CD4-positive, alpha-beta T cell (primary cell): ENCODE measurements around the gene MICALL1. TPM values are rescaled to one million over a fixed set of nuclear protein-coding genes. Genes with fewer than 3 reads are reported as not detected.

ENCODE experiments used
- ATAC-seq: fragments of 200-7000 bp; cut with Tn5 transposase; one replicate; pipeline ENCODE4 v1.10.0; 2022; ENCODE audit warnings: mild to moderate bottlenecking; ENCODE audit not compliant: poor library complexity
- CTCF ChIA-PET: fragments of 350-600 bp; sonication (Branson Sonifier 250); formaldehyde crosslinking; loops from one replicate; lab custom pipeline; 2021; ENCODE audit warnings: antibody characterized with exemption, inconsistent platforms; lab: Charles Lee
- POLR2A ChIA-PET: fragments of 350-600 bp; sonication (Branson Sonifier 250); formaldehyde crosslinking; loops from one replicate; lab custom pipeline; 2021; ENCODE audit warnings: antibody characterized with exemption, inconsistent platforms; lab: Charles Lee
- DNase-seq, 14 experiments: peaks; one replicate each; pipeline ENCODE4 v3.0.0-alpha.2; 2013 to 2020; ENCODE audit warnings: mixed read lengths in 2 of 14
- H3K27ac ChIP-seq, 2 donors: one replicate each; pipeline versions ENCODE4 v1.5.1 to v1.7.0; 2013; ENCODE audit warnings: low read length in 2 of 2, low read depth in 1 of 2, mild to moderate bottlenecking in 1 of 2
- H3K27me3 ChIP-seq, 2 experiments: 1 replicate in 1 of 2; 2 replicates in 1 of 2; pipeline versions ENCODE4 v1.6.1 to v1.7.0; 2013; ENCODE audit warnings: low read length in 2 of 2, control low read depth in 1 of 2, mild to moderate bottlenecking in 1 of 2, moderate library complexity in 1 of 2; ENCODE audit not compliant: insufficient read depth in 2 of 2, control insufficient read depth in 1 of 2
- H3K36me3 ChIP-seq: one replicate; pipeline ENCODE4 v1.6.1; 2013; ENCODE audit warnings: low read length, control low read depth; ENCODE audit not compliant: insufficient read depth
- H3K4me1 ChIP-seq: one replicate; pipeline ENCODE4 v1.6.1; 2013; ENCODE audit warnings: low read length, control low read depth; ENCODE audit not compliant: insufficient read depth
- H3K4me3 ChIP-seq: one replicate; pipeline ENCODE4 v1.5.1; 2013; ENCODE audit warnings: mild to moderate bottlenecking, low read length, moderate library complexity
- H3K9me3 ChIP-seq, 2 experiments: 1 replicate in 1 of 2; 2 replicates in 1 of 2; pipeline versions ENCODE4 v1.6.1 to v1.7.0; 2013; ENCODE audit warnings: low read length in 2 of 2, mild to moderate bottlenecking in 2 of 2, control low read depth in 1 of 2, moderate library complexity in 1 of 2; ENCODE audit not compliant: control insufficient read depth in 1 of 2, insufficient read depth in 1 of 2
- H3K27ac Mint-ChIP-seq: one replicate; pipeline ENCODE4 v1.8.0; 2020; ENCODE audit warnings: mixed read lengths
- H3K27me3 Mint-ChIP-seq: one replicate; pipeline ENCODE4 v1.8.0; 2021; ENCODE audit warnings: mixed read lengths
- H3K36me3 Mint-ChIP-seq: one replicate; pipeline ENCODE4 v1.8.0; 2021; ENCODE audit warnings: low read depth, mixed read lengths
- H3K4me1 Mint-ChIP-seq: one replicate; pipeline ENCODE4 v1.8.0; 2021; ENCODE audit warnings: low read depth, mixed read lengths
- H3K4me3 Mint-ChIP-seq: one replicate; pipeline ENCODE4 v1.8.0; 2020; ENCODE audit warnings: mild to moderate bottlenecking, mixed read lengths
- H3K9me3 Mint-ChIP-seq: one replicate; pipeline ENCODE4 v1.8.0; 2020; ENCODE audit warnings: mixed read lengths
- CTCF ChIP-seq: fragments of 200-600 bp; IDR thresholded peaks from one replicate; pipeline ENCODE4 v1.8.0; 2022; ENCODE audit warnings: antibody characterized with exemption, mild to moderate bottlenecking
- intact Hi-C, 2 experiments: fragments of 100-400 bp; cut with DNase I in 1 of 2; cut with micrococcal nuclease in 1 of 2; formaldehyde crosslinking; loops; one replicate each; pipeline versions ENCODE4 v1.15.1 to v1.9.0; 2023 to 2025; cut with DNase I, micrococcal nuclease
- total RNA-seq, 174 experiments: library from RNA in 2 of 174; stranded (reverse) in 2 of 174; gene quantifications; one replicate each; pipeline ENCODE4 v1.2.3 and lab custom pipeline; 2021 to 2026

Gene MICALL1
- total RNA-seq, 2 experiments from 2014 or later = 16.9 to 20.7 TPM

- Mint-ChIP-seq H3K36me3 (peaks cover 41% of the 10 kb centered on the region), H3K27me3 (no peaks in the 10 kb centered on the region), H3K4me1 (no peaks in the 10 kb centered on the region), H3K27ac (no peak overlapping the region), H3K4me3 (no peak overlapping the region), H3K9me3 (no peaks in the 10 kb centered on the region)
- DNase-seq (no peak), ATAC-seq (no peak)
- Histone ChIP-seq H3K4me1 (no peaks in the 10 kb centered on the region), H3K36me3 (peaks cover 42% of the 10 kb centered on the region), H3K27me3 (no peaks in the 10 kb centered on the region), H3K4me3 (no peak overlapping the region), H3K9me3 (no peaks in the 10 kb centered on the region), H3K27ac (no peak overlapping the region)
- CTCF ChIA-PET = no interaction called here
- intact Hi-C loops = no loop called here
- POLR2A ChIA-PET = no interaction called here
- TF ChIP-seq CTCF = no peak
Observed at GRCh38 chr22:37971475-37972434, 65.7 kb downstream of the MICALL1 start.

GRCh38 chr22:37972527-37972926 lies 66.4 kb downstream of the MICALL1 start:
- Mint-ChIP-seq H3K4me1 (no peaks in the 10 kb centered on the region), H3K9me3 (no peaks in the 10 kb centered on the region), H3K27ac (no peak overlapping the region), H3K4me3 (no peak overlapping the region), H3K27me3 (no peaks in the 10 kb centered on the region), H3K36me3 (peaks cover 34% of the 10 kb centered on the region)
- Histone ChIP-seq H3K4me3 (no peak overlapping the region), H3K27ac (no peak overlapping the region), H3K4me1 (no peaks in the 10 kb centered on the region), H3K36me3 (peaks cover 34% of the 10 kb centered on the region), H3K9me3 (no peaks in the 10 kb centered on the region), H3K27me3 (no peaks in the 10 kb centered on the region)
- no peak for TF ChIP-seq CTCF
- intact Hi-C loops = no loop called here
- DNase-seq (no peak), ATAC-seq (no peak)
- POLR2A ChIA-PET = no interaction called here
- CTCF ChIA-PET = no interaction called here

GRCh38 chr22:37973271-37974170 lies 67.4 kb downstream of the MICALL1 start:
- peaks cover 24% of the 10 kb centered on the region for H3K36me3 ChIP-seq
- H3K9me3 Mint-ChIP-seq = no peaks in the 10 kb centered on the region
- DNase-seq = no peak
- H3K27me3 Mint-ChIP-seq = no peaks in the 10 kb centered on the region
- H3K27ac ChIP-seq = no peak overlapping the region
- H3K4me1 Mint-ChIP-seq = no peaks in the 10 kb centered on the region
- H3K36me3 Mint-ChIP-seq = peaks cover 24% of the 10 kb centered on the region
- ATAC-seq = no peak
- H3K4me3 Mint-ChIP-seq = no peak overlapping the region
- no peak overlapping the region for H3K4me3 ChIP-seq
- ChIA-PET POLR2A (no interaction called here), CTCF (no interaction called here)
- no peaks in the 10 kb centered on the region for H3K9me3 ChIP-seq
- intact Hi-C loops = no loop called here
- TF ChIP-seq CTCF = no peak
- no peaks in the 10 kb centered on the region for H3K4me1 ChIP-seq
- no peaks in the 10 kb centered on the region for H3K27me3 ChIP-seq
- H3K27ac Mint-ChIP-seq = no peak overlapping the region
